Small intestine (tissue), 7 donors: Measurements from ENCODE around the gene AGPAT1. TPM values are rescaled to one million over a fixed set of nuclear protein-coding genes. Genes with fewer than 3 reads are reported as not detected.
A peak's percentile ranks its signal among the peaks of the same experiment; 100 is the strongest.

ENCODE experiments used
- DNase-seq, 2 donors: peaks; one replicate each; pipeline versions ENCODE4 v3.0.0 to v3.0.0-alpha.2; 2013
- FAIRE-seq: peaks from 2 replicates; lab custom pipeline; 2012; peaks lifted over from hg19 to GRCh38; lab: Jason Lieb, UNC
- H3K27ac ChIP-seq, 3 donors: one replicate each; pipeline ENCODE4 v1.5.1; 2013; ENCODE audit warnings: low read length in 2 of 3, mild to moderate bottlenecking in 2 of 3, control low read depth in 1 of 3, inconsistent platforms in 1 of 3, low read depth in 1 of 3, moderate library complexity in 1 of 3
- H3K27me3 ChIP-seq, 3 donors: one replicate each; pipeline ENCODE4 v1.6.1; 2013; ENCODE audit warnings: low read length in 3 of 3, inconsistent platforms in 1 of 3; ENCODE audit not compliant: control insufficient read depth in 3 of 3, insufficient read depth in 3 of 3
- H3K36me3 ChIP-seq, 3 donors: one replicate each; pipeline ENCODE4 v1.6.1; 2013; ENCODE audit warnings: low read length in 3 of 3, inconsistent platforms in 1 of 3, low read depth in 1 of 3, mild to moderate bottlenecking in 1 of 3, moderate library complexity in 1 of 3; ENCODE audit not compliant: control insufficient read depth in 3 of 3, insufficient read depth in 2 of 3
- H3K4me1 ChIP-seq, 3 donors: one replicate each; pipeline ENCODE4 v1.6.1; 2013; ENCODE audit warnings: low read length in 2 of 3, inconsistent platforms in 1 of 3, low read depth in 1 of 3, mild to moderate bottlenecking in 1 of 3, moderate library complexity in 1 of 3; ENCODE audit not compliant: control insufficient read depth in 3 of 3, insufficient read depth in 2 of 3
- H3K4me3 ChIP-seq, 3 donors: one replicate each; pipeline ENCODE4 v1.5.1; 2013; ENCODE audit warnings: low read length in 3 of 3, control low read depth in 1 of 3, inconsistent platforms in 1 of 3, low read depth in 1 of 3, mild to moderate bottlenecking in 1 of 3, moderate library complexity in 1 of 3
- H3K9me3 ChIP-seq, 2 donors: one replicate each; pipeline ENCODE4 v1.6.1; 2013; ENCODE audit warnings: low read depth in 1 of 2, low read length in 1 of 2; ENCODE audit not compliant: control insufficient read depth in 2 of 2, insufficient read depth in 1 of 2
- WGBS, 3 donors: extraction: QIAGEN DNeasy Blood & Tissue Kit; methylation state at CpG; one replicate each; pipeline ENCODE4 v1.1.7; 2013; 5-methylcytosine and 5-hydroxymethylcytosine counted together
- polyA plus RNA-seq, 4 donors: library from polyadenylated mRNA; stranded (reverse) in 3 of 4; unstranded in 1 of 4; fragments of 200-250 nt in 3 of 4; fragments of 120-200 nt in 1 of 4; gene quantifications; one replicate each; pipeline versions ENCODE4 v1.2.1 to v1.2.3, GENCODE V29; 2013
- donor health status: healthy with polysubstance abuse.
- donor health status: control.
- donor health status: control.
- donor health status: Bipolar disorder and iron deficiency.
- donor health status: healthy.

AGPAT1 gene
- polyA plus RNA-seq, 4 donors: 41.9 to 112 (median 63.2) TPM

GRCh38 chr6:32166411-32167061 lies 9.3 kb downstream of the AGPAT1 start:
- Histone ChIP-seq H3K27me3 (no peaks in the 10 kb centered on the region), H3K36me3 (peaks cover 2 to 92% (median 4%) of the 10 kb centered on the region in 3 donors), H3K4me1 (peaks cover 0 to 38% (median 0%) of the 10 kb centered on the region in 3 donors), H3K27ac (peak overlapping the region in 1 of 3 donors; percentile 74), H3K9me3 (no peaks in the 10 kb centered on the region), H3K4me3 (no peak overlapping the region)
- WGBS, 3 donors: 87 to 93% (median 91%) methylated on average over 30 of the region's 30 CpGs
- DNase-seq (no peak), FAIRE-seq (no peak)

- no peak for DNase-seq
- H3K4me3 ChIP-seq: no peak within 1 kb of the TSS
- peaks cover 0 to 80% (median 2%) of the 10 kb centered on the region in 3 donors for H3K36me3 ChIP-seq
- no peaks in the 10 kb centered on the region for H3K9me3 ChIP-seq
- no peak for FAIRE-seq
- H3K27ac ChIP-seq: no peak within 1 kb of the TSS
- H3K27me3 ChIP-seq: no peaks in the 10 kb centered on the region
- H3K4me1 ChIP-seq: peaks cover 0 to 31% (median 0%) of the 10 kb centered on the region in 3 donors
These were observed 11.6 kb downstream of the AGPAT1 start, which contains the start of gene EGFL8 for GRCh38 chr6:32164295-32164694. Gene EGFL8, plus strand, starts transcription at chr6:32164595. Its CDS starts 1,571 bp downstream, at chr6:32166166.

GRCh38 chr6:32163559-32164258 lies 12.2 kb downstream of the AGPAT1 start:
- no peak for FAIRE-seq
- Histone ChIP-seq H3K4me3 (no peak overlapping the region), H3K36me3 (peaks cover 0 to 77% (median 2%) of the 10 kb centered on the region in 3 donors), H3K9me3 (no peaks in the 10 kb centered on the region), H3K27ac (no peak overlapping the region), H3K4me1 (peaks cover 0 to 25% (median 0%) of the 10 kb centered on the region in 3 donors), H3K27me3 (no peaks in the 10 kb centered on the region)
- WGBS, 3 donors: 84 to 93% (median 90%) methylated on average over 7 of the region's 7 CpGs
- no peak for DNase-seq

- no peak for FAIRE-seq
- Histone ChIP-seq H3K9me3 (no peaks in the 10 kb centered on the region), H3K27me3 (no peaks in the 10 kb centered on the region), H3K4me3 (no peak overlapping the region), H3K27ac (no peak overlapping the region), H3K4me1 (peaks cover 0 to 15% (median 4%) of the 10 kb centered on the region in 3 donors), H3K36me3 (peaks cover 0 to 54% (median 0%) of the 10 kb centered on the region in 3 donors)
- no peak for DNase-seq
These were observed 17.8 kb downstream of the AGPAT1 start for GRCh38 chr6:32158052-32158451.

- FAIRE-seq: no peak
- no peaks in the 10 kb centered on the region for H3K27me3 ChIP-seq
- H3K9me3 ChIP-seq: no peaks in the 10 kb centered on the region
- no peak overlapping the region for H3K4me3 ChIP-seq
- H3K36me3 ChIP-seq: peaks cover 0 to 43% (median 0%) of the 10 kb centered on the region in 3 donors
- H3K4me1 ChIP-seq: peaks cover 0 to 27% (median 4%) of the 10 kb centered on the region in 3 donors
- 86 to 91% (median 90%) methylated on average over 9 of the region's 9 CpGs for WGBS, 3 donors
- DNase-seq: no peak
- H3K27ac ChIP-seq: no peak overlapping the region
These were observed 19.0 kb downstream of the AGPAT1 start for GRCh38 chr6:32156891-32157290.

GRCh38 chr6:32154514-32155161 lies 21.2 kb downstream of the AGPAT1 start:
- FAIRE-seq: no peak
- peak; percentile 84 to 91 for DNase-seq
- 3 to 4% (median 3%) methylated on average over 27 to 34 of the region's 34 CpGs for WGBS, 3 donors
- Histone ChIP-seq H3K9me3 (no peaks in the 10 kb centered on the region), H3K4me3 (peak overlapping the region in 2 of 3 donors; percentile 81 to 95), H3K27ac (peak overlapping the region; percentile 58 to 96 (median 91)), H3K36me3 (peaks cover 0 to 34% (median 0%) of the 10 kb centered on the region in 3 donors), H3K27me3 (peaks cover 0 to 4% (median 2%) of the 10 kb centered on the region in 3 donors), H3K4me1 (peaks cover 0 to 34% (median 4%) of the 10 kb centered on the region in 3 donors)

- DNase-seq (peak; percentile 75 to 93), FAIRE-seq (no peak)
- H3K36me3 ChIP-seq: peaks cover 0 to 33% (median 0%) of the 10 kb centered on the region in 3 donors
- peaks cover 0 to 11% (median 2%) of the 10 kb centered on the region in 3 donors for H3K27me3 ChIP-seq
- WGBS, 3 donors: 0 to 4% (median 1%) methylated on average over 52 of the region's 52 CpGs
- peaks cover 0 to 38% (median 4%) of the 10 kb centered on the region in 3 donors for H3K4me1 ChIP-seq
- peak within 1 kb of the TSS; percentile 58 to 96 (median 91) for H3K27ac ChIP-seq
- H3K9me3 ChIP-seq: no peaks in the 10 kb centered on the region
- H3K4me3 ChIP-seq: peak within 1 kb of the TSS; percentile 67 to 95 (median 81)
These were observed 22.0 kb downstream of the AGPAT1 start, which contains the start of gene PPT2 for GRCh38 chr6:32153564-32154513. Gene PPT2, plus strand, starts transcription at chr6:32154141. Its CDS starts 454 bp downstream, at chr6:32154595.
